H1 (cell line): Measurements from ENCODE around the gene COL28A1. TPM values are rescaled to one million over a fixed set of nuclear protein-coding genes. Genes with fewer than 3 reads are reported as not detected.

ENCODE experiments used
- polyA plus RNA-seq, 7 experiments: library from polyadenylated mRNA; depleted of rRNA in 3 of 7; stranded (reverse) in 5 of 7; unstranded in 2 of 7; fragments of >200 nt in 5 of 7; fragments of 200-250 nt in 2 of 7; gene quantifications; 1 replicate in 5 of 7; 2 replicates in 1 of 7; 4 replicates in 1 of 7; pipeline versions ENCODE4 v1.2.1 to v1.2.3, GENCODE V29; 2011 to 2013; ENCODE audit warnings: missing spikeins in 2 of 7, mixed read lengths in 2 of 7
- total RNA-seq: library from RNA; stranded (reverse); fragmentation: NEBNext Ultra II Directional; extraction: Animal tissue kit (Norgen Biotek cat#: 25700); gene quantifications from 2 replicates; pipeline ENCODE4 v1.2.1, GENCODE V29; 2021
- TF ChIP-seq, protein P1 (sequence below): IDR thresholded peaks from 2 replicates; pipeline ENCODE4 v1.6.1; 2011; ENCODE audit warnings: low read length, improper control_type of control experiment

Gene COL28A1
- total and polyA plus RNA-seq, 2 of the 8 experiments (the other 6 are each of a cell fraction or from before 2014, with no cell fraction given), result 0.22 to 0.38 TPM

GRCh38 chr7:7529328-7529727, 6.3 kb downstream of the COL28A1 start (continued):
- TF ChIP-seq, protein P1, sequence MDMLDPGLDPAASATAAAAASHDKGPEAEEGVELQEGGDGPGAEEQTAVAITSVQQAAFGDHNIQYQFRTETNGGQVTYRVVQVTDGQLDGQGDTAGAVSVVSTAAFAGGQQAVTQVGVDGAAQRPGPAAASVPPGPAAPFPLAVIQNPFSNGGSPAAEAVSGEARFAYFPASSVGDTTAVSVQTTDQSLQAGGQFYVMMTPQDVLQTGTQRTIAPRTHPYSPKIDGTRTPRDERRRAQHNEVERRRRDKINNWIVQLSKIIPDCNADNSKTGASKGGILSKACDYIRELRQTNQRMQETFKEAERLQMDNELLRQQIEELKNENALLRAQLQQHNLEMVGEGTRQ, result no peak
